ENCODE data around the gene PHACTR3. TPM values are rescaled to one million over a fixed set of nuclear protein-coding genes. Genes with fewer than 3 reads are reported as not detected.

The PHACTR3 gene
- total and polyA plus RNA-seq, 2 of the 8 experiments (the other 6 are each of a cell fraction or from before 2014, with no cell fraction given): 0.05 to 0.13 TPM

- Histone ChIP-seq H2BK12ac (ENCODE audit: low read depth, low read length) (no peak overlapping the region), H3K23me2 (ENCODE audit: low read depth, low read length) (no peaks in the 10 kb centered on the region), H3K23ac (ENCODE audit: insufficient read length) (no peak overlapping the region), H2AFZ (ENCODE audit: low read length) (no peak overlapping the region), H3K4me3 (ENCODE audit: extremely low read depth in 1 of 4, insufficient read depth in 2 of 4, low read depth in 3 of 4, low read length in 4 of 4) (no peak overlapping the region), H3K56ac (replicated peaks; ENCODE audit: insufficient read length, low read depth, low read length) (no peak overlapping the region), H3K14ac (ENCODE audit: insufficient read length) (no peak overlapping the region), H3K27me3 (replicated peaks in 1 of 4; ENCODE audit: control insufficient read depth in 3 of 4, extremely low read depth in 1 of 4, insufficient read depth in 3 of 4, low read length in 3 of 4) (no peaks in the 10 kb centered on the region), H3K4me2 (ENCODE audit: insufficient read depth in 1 of 2, low read depth in 2 of 2, low read length in 2 of 2) (no peak overlapping the region), H3K36me3 (ENCODE audit: control insufficient read depth in 2 of 4, insufficient read depth in 4 of 4, low read length in 3 of 4) (no peaks in the 10 kb centered on the region), H4K20me1 (replicated peaks in 1 of 2; ENCODE audit: control insufficient read depth in 1 of 2, insufficient read depth in 2 of 2, low read length in 2 of 2) (no peaks in the 10 kb centered on the region), H2BK120ac (replicated peaks; ENCODE audit: low read depth, low read length) (no peak overlapping the region), H2AK5ac (ENCODE audit: low read depth, low read length) (no peak overlapping the region), H2BK20ac (ENCODE audit: low read length) (no peak overlapping the region), H3K79me2 (ENCODE audit: control insufficient read depth in 1 of 2, insufficient read depth in 2 of 2, low read length in 2 of 2) (no peaks in the 10 kb centered on the region), H3K4ac (replicated peaks; ENCODE audit: insufficient read length, low read depth, low read length) (no peak overlapping the region), H4K91ac (replicated peaks; ENCODE audit: insufficient read length, low read length) (no peak overlapping the region), H3K4me1 (replicated peaks in 1 of 4; ENCODE audit: control insufficient read depth in 3 of 4, insufficient read depth in 4 of 4, low read length in 3 of 4) (no peaks in the 10 kb centered on the region), H4K5ac (ENCODE audit: insufficient read length, low read depth, low read length) (no peak overlapping the region), H3K27ac (ENCODE audit: low read depth, low read length) (no peak overlapping the region), H3K9ac (replicated peaks in 1 of 4; ENCODE audit: extremely low read depth in 1 of 4, low read depth in 3 of 4, low read length in 3 of 4) (no peak overlapping the region), H3K9me3 (ENCODE audit: insufficient read depth in 2 of 2, low read depth in 1 of 2, low read length in 1 of 2) (peaks cover 77 to 87% of the 10 kb centered on the region in 2 experiments), H2BK5ac (ENCODE audit: low read depth, low read length) (no peak overlapping the region), H3K18ac (ENCODE audit: extremely low read depth, low read length) (no peak overlapping the region), H3K79me1 (ENCODE audit: low read depth, low read length) (no peaks in the 10 kb centered on the region), H2BK15ac (ENCODE audit: low read length) (no peak overlapping the region), H4K8ac (ENCODE audit: extremely low read depth, insufficient read depth, low read length) (no peak overlapping the region)
- FAIRE-seq: no peak
- POLR2A ChIA-PET (ENCODE audit: partially characterized antibody): no interaction called here
- no peak for DNase-seq (ENCODE audit: low read depth in 1 of 2, low spot score in 2 of 2)
- CTCF ChIA-PET (ENCODE audit: partially characterized antibody): interaction anchor here (0.9 kb wide), 1 partner anchor 21 kb away, joined by 3 read pairs; no protein-coding TSS in a partner anchor
- WGBS, 2 experiments (ENCODE audit: extremely low coverage in 1 of 2, insufficient coverage in 1 of 2, insufficient read length in 1 of 2, insufficient replicate concordance in 2 of 2, low coverage in 1 of 2, low lambda C conversion rate in 2 of 2, missing lambda C conversion rate in 1 of 2): 62% methylated on average over 8 of the region's 8 CpGs; no CpG with 5 or more reads in 1 of the 2 experiments
- TF ChIP-seq NANOG (IDR thresholded peaks at IDR 0.05; ENCODE audit: insufficient read depth, low read depth, low read length, poor library complexity, severe bottlenecking): no peak
Observed at GRCh38 chr20:59788196-59788735, 183.9 kb downstream of the PHACTR3 start.
